ENCODE results near the gene WDFY3.

The WDFY3 gene

GRCh38 chr4:84688605-84689004 is 277.9 kb downstream of the WDFY3 start:
- Histone ChIP-seq H3K4me1 (ENCODE audit: insufficient read depth, low read length, severe bottlenecking) (no peaks in the 10 kb centered on the region), H3K27me3 (ENCODE audit: insufficient read depth, low read length) (no peaks in the 10 kb centered on the region), H4K20me1 (ENCODE audit: insufficient read depth, low read length) (no peaks in the 10 kb centered on the region), H3K4me3 (ENCODE audit: low read depth, low read length, poor library complexity, severe bottlenecking) (no peak overlapping the region), H3F3A (ENCODE audit: insufficient read depth, low read length) (no peaks in the 10 kb centered on the region), H3K9ac (ENCODE audit: low read length) (no peak overlapping the region), H3K79me2 (ENCODE audit: insufficient read depth, low read length) (no peaks in the 10 kb centered on the region), H3K36me3 (ENCODE audit: insufficient read depth, low read length) (no peaks in the 10 kb centered on the region), H3K4me2 (ENCODE audit: low read length) (no peak overlapping the region), H2AFZ (ENCODE audit: low read length) (no peak overlapping the region), H3K9me3 (ENCODE audit: low read length) (no peaks in the 10 kb centered on the region), H3K27ac (ENCODE audit: low read depth, low read length, poor library complexity, severe bottlenecking) (no peak overlapping the region), H3K9me2 (ENCODE audit: low read depth, low read length) (no peaks in the 10 kb centered on the region)
- no peak for TF ChIP-seq EZH2 (IDR thresholded peaks at IDR 0.05; ENCODE audit: borderline replicate concordance, low read length)
- TF ChIP-seq CTCF (IDR thresholded peaks at IDR 0.05; ENCODE audit: low read length) = no peak

GRCh38 chr4:84685105-84685504 is 281.4 kb downstream of the WDFY3 start:
- H3K4me3 ChIP-seq (ENCODE audit: low read depth, low read length, poor library complexity, severe bottlenecking) = no peak overlapping the region
- no peak overlapping the region for H3K4me2 ChIP-seq (ENCODE audit: low read length)
- no peaks in the 10 kb centered on the region for H3K9me3 ChIP-seq (ENCODE audit: low read length)
- H3K27ac ChIP-seq (ENCODE audit: low read depth, low read length, poor library complexity, severe bottlenecking) = no peak overlapping the region
- no peaks in the 10 kb centered on the region for H4K20me1 ChIP-seq (ENCODE audit: insufficient read depth, low read length)
- no peaks in the 10 kb centered on the region for H3K36me3 ChIP-seq (ENCODE audit: insufficient read depth, low read length)
- H3F3A ChIP-seq (ENCODE audit: insufficient read depth, low read length) = no peaks in the 10 kb centered on the region
- H3K9me2 ChIP-seq (ENCODE audit: low read depth, low read length) = no peaks in the 10 kb centered on the region
- no peak for TF ChIP-seq CTCF (IDR thresholded peaks at IDR 0.05; ENCODE audit: low read length)
- no peak for TF ChIP-seq EZH2 (IDR thresholded peaks at IDR 0.05; ENCODE audit: borderline replicate concordance, low read length)
- no peaks in the 10 kb centered on the region for H3K79me2 ChIP-seq (ENCODE audit: insufficient read depth, low read length)
- no peak overlapping the region for H2AFZ ChIP-seq (ENCODE audit: low read length)
- no peaks in the 10 kb centered on the region for H3K27me3 ChIP-seq (ENCODE audit: insufficient read depth, low read length)
- no peaks in the 10 kb centered on the region for H3K4me1 ChIP-seq (ENCODE audit: insufficient read depth, low read length, severe bottlenecking)
- H3K9ac ChIP-seq (ENCODE audit: low read length) = no peak overlapping the region

GRCh38 chr4:84684361-84684760 is 282.1 kb downstream of the WDFY3 start:
- Histone ChIP-seq H3K79me2 (ENCODE audit: insufficient read depth, low read length) (no peaks in the 10 kb centered on the region), H3K9ac (ENCODE audit: low read length) (no peak overlapping the region), H3K27ac (ENCODE audit: low read depth, low read length, poor library complexity, severe bottlenecking) (no peak overlapping the region), H4K20me1 (ENCODE audit: insufficient read depth, low read length) (no peaks in the 10 kb centered on the region), H3K4me3 (ENCODE audit: low read depth, low read length, poor library complexity, severe bottlenecking) (no peak overlapping the region), H3K36me3 (ENCODE audit: insufficient read depth, low read length) (no peaks in the 10 kb centered on the region), H3K9me3 (ENCODE audit: low read length) (no peaks in the 10 kb centered on the region), H3K9me2 (ENCODE audit: low read depth, low read length) (no peaks in the 10 kb centered on the region), H3K27me3 (ENCODE audit: insufficient read depth, low read length) (no peaks in the 10 kb centered on the region), H3K4me2 (ENCODE audit: low read length) (no peak overlapping the region), H3K4me1 (ENCODE audit: insufficient read depth, low read length, severe bottlenecking) (no peaks in the 10 kb centered on the region), H2AFZ (ENCODE audit: low read length) (no peak overlapping the region), H3F3A (ENCODE audit: insufficient read depth, low read length) (no peaks in the 10 kb centered on the region)
- TF ChIP-seq EZH2 (IDR thresholded peaks at IDR 0.05; ENCODE audit: borderline replicate concordance, low read length) = no peak
- TF ChIP-seq CTCF (IDR thresholded peaks at IDR 0.05; ENCODE audit: low read length) = no peak
